Brain microvascular endothelial cell (primary cell): Measurements from ENCODE around the gene TAOK2.
A peak's percentile ranks its signal among the peaks of the same experiment; 100 is the strongest.

ENCODE experiments used
- DNase-seq: peaks from one replicate; pipeline ENCODE4 v3.0.0-alpha.2; 2020
- H3K27ac ChIP-seq: fragments of 250-450 bp; sonication (Bioruptor Pico); 2 replicates; pipeline ENCODE4 v1.5.1; 2020; ENCODE audit warnings: mild to moderate bottlenecking, moderate library complexity
- H3K27me3 ChIP-seq: fragments of 250-450 bp; sonication (Bioruptor Pico); replicated peaks from 2 replicates; pipeline ENCODE4 v1.5.1; 2020; ENCODE audit warnings: mild to moderate bottlenecking
- H3K36me3 ChIP-seq: fragments of 250-450 bp; sonication (Bioruptor Pico); replicated peaks from 2 replicates; pipeline ENCODE4 v1.5.1; 2020; ENCODE audit warnings: mild to moderate bottlenecking
- H3K4me3 ChIP-seq: 2 replicates; pipeline ENCODE4 v1.5.1; 2011; ENCODE audit warnings: low read depth, mild to moderate bottlenecking, control low read depth, low read length, moderate library complexity
- CTCF ChIP-seq: IDR thresholded peaks from 2 replicates; pipeline ENCODE4 v1.5.1; 2011; ENCODE audit warnings: low read depth, mild to moderate bottlenecking, moderate library complexity, low read length, control low read depth, inconsistent platforms; ENCODE audit errors: missing control alignments
- in situ Hi-C: cut with HindIII; loops from 2 replicates; pipeline ENCODE4 v1.10.0; 2017; ENCODE audit warnings: low sequenced_read_pairs, low pct_ligation_motif_present

Gene TAOK2

GRCh38 chr16:29940656-29941055 is 33.0 kb upstream of the TAOK2 start:
- no peak overlapping the region for H3K27ac ChIP-seq
- H3K27me3 ChIP-seq: no peaks in the 10 kb centered on the region
- no peak overlapping the region for H3K4me3 ChIP-seq
- no peak for TF ChIP-seq CTCF
- no peaks in the 10 kb centered on the region for H3K36me3 ChIP-seq
- in situ Hi-C loops: no loop called here
- DNase-seq: no peak

DNA sequence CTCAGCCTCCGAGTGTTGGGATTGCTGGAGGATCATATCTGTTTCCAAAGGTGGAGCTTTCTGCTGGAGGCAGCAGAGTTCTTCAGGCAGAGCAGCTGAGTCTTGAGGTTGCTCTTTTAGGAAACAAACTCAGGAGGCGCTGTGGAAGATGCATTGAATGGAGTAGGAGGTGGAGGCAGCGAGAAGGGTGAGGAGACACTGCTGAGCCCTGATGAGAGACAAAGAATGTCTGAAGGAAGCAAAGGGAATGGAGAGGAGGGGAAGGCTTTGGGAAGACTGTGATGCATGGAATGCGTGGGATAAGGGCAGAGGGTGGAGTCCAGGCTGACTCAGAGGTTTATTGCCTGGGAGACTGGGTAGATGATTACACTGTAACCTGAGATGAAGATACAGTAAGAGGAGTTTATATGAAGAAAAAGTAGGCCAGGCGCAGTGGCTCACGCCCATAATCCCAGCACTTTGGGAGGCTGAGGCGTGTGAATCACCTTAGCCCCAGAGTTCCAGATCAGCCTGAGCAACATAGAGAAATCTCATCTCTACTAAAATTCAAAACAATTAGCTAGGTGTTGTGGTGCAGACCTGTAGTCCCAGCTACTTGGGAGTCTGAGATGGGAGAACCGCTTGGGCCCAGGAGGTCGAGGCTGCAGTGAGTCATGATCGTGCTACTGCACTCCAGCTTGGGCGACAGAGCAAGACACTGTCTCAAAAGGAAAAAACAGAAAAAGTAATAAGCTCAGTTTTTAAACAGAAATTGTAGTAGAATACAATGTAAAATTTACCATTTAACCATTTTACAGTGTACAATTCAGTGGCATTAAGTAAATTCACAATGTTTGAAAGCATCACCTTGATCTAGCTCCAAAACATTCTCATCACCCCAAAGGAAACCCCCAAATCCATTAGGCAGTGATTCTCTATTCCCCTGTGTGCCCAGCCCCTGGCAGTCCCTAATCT is 29.5 kb upstream of the TAOK2 start:
- Histone ChIP-seq H3K36me3 (no peaks in the 10 kb centered on the region), H3K4me3 (no peak overlapping the region), H3K27ac (peak overlapping the region; percentile 93), H3K27me3 (no peaks in the 10 kb centered on the region)
- peak; percentile 70 for TF ChIP-seq CTCF
- peak; percentile 98 for DNase-seq
- in situ Hi-C loops: no loop called here

GRCh38 chr16:29947897-29948296 is 25.8 kb upstream of the TAOK2 start:
- no peak overlapping the region for H3K27ac ChIP-seq
- TF ChIP-seq CTCF: no peak
- H3K27me3 ChIP-seq: no peaks in the 10 kb centered on the region
- H3K36me3 ChIP-seq: no peaks in the 10 kb centered on the region
- no peak for DNase-seq
- no peak overlapping the region for H3K4me3 ChIP-seq
- in situ Hi-C loops: no loop called here

DNA sequence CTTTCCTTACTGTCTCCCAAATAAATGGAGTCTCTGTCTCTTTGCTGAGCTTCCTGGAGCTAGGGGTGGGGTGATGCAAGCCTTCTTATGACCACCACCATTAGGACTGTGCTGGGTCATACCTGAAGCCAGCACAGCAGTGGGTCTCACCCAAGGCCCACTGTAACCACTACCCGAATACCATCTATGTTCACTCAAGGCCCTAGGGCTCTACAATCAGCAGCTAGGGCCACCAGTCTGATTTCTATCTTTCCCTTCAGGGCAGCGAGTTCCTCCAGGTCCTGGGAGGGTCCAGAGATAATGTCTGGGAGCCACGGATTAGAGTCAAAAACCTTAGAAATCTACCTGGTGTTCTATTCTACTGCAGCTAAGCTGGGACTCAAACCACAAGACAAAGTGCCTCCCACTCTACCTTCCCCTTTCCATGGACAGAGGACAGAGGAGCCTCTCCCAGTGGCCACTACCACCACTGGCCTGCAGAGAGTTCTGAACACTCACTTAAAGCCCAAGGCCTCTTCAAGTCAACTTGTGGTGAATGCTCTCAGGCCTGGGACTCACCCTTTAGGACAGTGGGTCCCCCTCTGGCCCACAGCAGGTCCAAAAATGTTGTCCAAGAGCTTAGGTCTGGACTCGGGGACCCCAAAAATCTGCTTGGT is 22.7 kb upstream of the TAOK2 start:
- Histone ChIP-seq H3K27ac (no peak overlapping the region), H3K36me3 (no peaks in the 10 kb centered on the region), H3K27me3 (no peaks in the 10 kb centered on the region), H3K4me3 (no peak overlapping the region)
- no peak for DNase-seq
- TF ChIP-seq CTCF: no peak
- in situ Hi-C loops: no loop called here

- Histone ChIP-seq H3K27me3 (no peaks in the 10 kb centered on the region), H3K36me3 (no peaks in the 10 kb centered on the region), H3K4me3 (no peak overlapping the region), H3K27ac (no peak overlapping the region)
- peak; percentile 31 for TF ChIP-seq CTCF
- DNase-seq: no peak
- in situ Hi-C loops: no loop called here
Observed at GRCh38 chr16:29951625-29952365, 21.9 kb upstream of the TAOK2 start.
